CD4-positive, alpha-beta T cell treated with Interleukin-4 for 4 hours (primary cell): Measurements from ENCODE around the gene SIAH1.
A peak's percentile ranks its signal among the peaks of the same experiment; 100 is the strongest.
"Not testable (repeated sequence)": the region's sequence is repeated elsewhere in the genome, so short reads cannot be mapped to it uniquely, and the experiment has no call there.

Experiments used
- DNase-seq: peaks from one replicate; pipeline ENCODE4 v3.0.0-alpha.2; 2020

SIAH1 gene

GRCh38 chr16:48326915-48327314 is 58.3 kb downstream of the SIAH1 start:
- no peak for DNase-seq

GRCh38 chr16:48323783-48324775 is 61.1 kb downstream of the SIAH1 start:
- DNase-seq = no peak

- no peak for DNase-seq
These were observed 63.7 kb downstream of the SIAH1 start for GRCh38 chr16:48321317-48322036.

- DNase-seq = peak; percentile 61
These were observed 66.6 kb downstream of the SIAH1 start for GRCh38 chr16:48318630-48319029.

GRCh38 chr16:48317614-48318315 is 67.4 kb downstream of the SIAH1 start:
- peak; percentile 21 for DNase-seq

GRCh38 chr16:48317026-48317425 is 68.2 kb downstream of the SIAH1 start:
- DNase-seq = no peak

- DNase-seq = not testable (repeated sequence)
These were observed 71.3 kb downstream of the SIAH1 start for GRCh38 chr16:48313905-48314304.

- DNase-seq = no peak
These were observed 74.1 kb downstream of the SIAH1 start for GRCh38 chr16:48310908-48311641.
